ENCODE data around the gene CEACAM1. TPM values are rescaled to one million over a fixed set of nuclear protein-coding genes. Genes with fewer than 3 reads are reported as not detected.
A peak's percentile ranks its signal among the peaks of the same experiment; 100 is the strongest.

Gene CEACAM1
- total RNA-seq: not detected

- H3K4me1 ChIP-seq: no peaks in the 10 kb centered on the region
- no peak within 1 kb of the TSS for H3K27ac ChIP-seq
- no peaks in the 10 kb centered on the region for H3K36me3 ChIP-seq
- peak in 1 of 2 donors; percentile 60 for DNase-seq (ENCODE audit: low spot score in 2 of 2)
- H3K9me3 ChIP-seq: no peaks in the 10 kb centered on the region
- intact Hi-C loops (cut with DNase I): no loop called here
- TF ChIP-seq, protein P1, sequence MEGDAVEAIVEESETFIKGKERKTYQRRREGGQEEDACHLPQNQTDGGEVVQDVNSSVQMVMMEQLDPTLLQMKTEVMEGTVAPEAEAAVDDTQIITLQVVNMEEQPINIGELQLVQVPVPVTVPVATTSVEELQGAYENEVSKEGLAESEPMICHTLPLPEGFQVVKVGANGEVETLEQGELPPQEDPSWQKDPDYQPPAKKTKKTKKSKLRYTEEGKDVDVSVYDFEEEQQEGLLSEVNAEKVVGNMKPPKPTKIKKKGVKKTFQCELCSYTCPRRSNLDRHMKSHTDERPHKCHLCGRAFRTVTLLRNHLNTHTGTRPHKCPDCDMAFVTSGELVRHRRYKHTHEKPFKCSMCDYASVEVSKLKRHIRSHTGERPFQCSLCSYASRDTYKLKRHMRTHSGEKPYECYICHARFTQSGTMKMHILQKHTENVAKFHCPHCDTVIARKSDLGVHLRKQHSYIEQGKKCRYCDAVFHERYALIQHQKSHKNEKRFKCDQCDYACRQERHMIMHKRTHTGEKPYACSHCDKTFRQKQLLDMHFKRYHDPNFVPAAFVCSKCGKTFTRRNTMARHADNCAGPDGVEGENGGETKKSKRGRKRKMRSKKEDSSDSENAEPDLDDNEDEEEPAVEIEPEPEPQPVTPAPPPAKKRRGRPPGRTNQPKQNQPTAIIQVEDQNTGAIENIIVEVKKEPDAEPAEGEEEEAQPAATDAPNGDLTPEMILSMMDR (IDR thresholded peaks at IDR 0.05): no peak
- H3K27me3 ChIP-seq: no peaks in the 10 kb centered on the region
- H3K4me3 ChIP-seq: no peak within 1 kb of the TSS
These were observed at the start of gene CEACAM1 for GRCh38 chr19:42528354-42529247. Gene CEACAM1 (minus strand): TSS chr19:42528481. CDS start chr19:42528374, 107 bp downstream.

DNA sequence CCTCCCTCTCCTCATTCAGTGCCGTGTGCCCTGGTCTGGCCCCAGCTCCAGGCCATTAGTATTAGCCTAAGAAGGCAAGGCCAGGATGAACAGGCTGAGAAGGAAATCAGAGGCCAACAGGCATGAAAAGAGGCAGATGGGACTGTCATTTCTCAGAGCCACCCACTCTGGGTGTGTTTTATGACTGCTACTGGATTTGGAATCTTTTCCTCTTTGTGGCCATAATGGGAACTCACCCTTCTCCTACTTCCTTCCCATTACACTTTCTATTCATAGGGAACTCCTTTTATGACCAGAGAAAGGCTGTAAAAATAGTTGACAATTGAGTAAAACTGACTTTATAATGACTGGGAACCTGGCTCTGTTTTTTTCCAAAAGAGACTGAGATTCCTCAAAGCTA is 48.7 kb upstream of the CEACAM1 start:
- Histone ChIP-seq H3K27ac (no peak overlapping the region), H3K4me1 (no peaks in the 10 kb centered on the region), H3K9me3 (no peaks in the 10 kb centered on the region), H3K4me3 (no peak overlapping the region), H3K27me3 (no peaks in the 10 kb centered on the region), H3K36me3 (no peaks in the 10 kb centered on the region)
- intact Hi-C loops (cut with DNase I): no loop called here
- no peak for DNase-seq (ENCODE audit: low spot score in 2 of 2)
- TF ChIP-seq, protein P1 (IDR thresholded peaks at IDR 0.05): no peak

DNA sequence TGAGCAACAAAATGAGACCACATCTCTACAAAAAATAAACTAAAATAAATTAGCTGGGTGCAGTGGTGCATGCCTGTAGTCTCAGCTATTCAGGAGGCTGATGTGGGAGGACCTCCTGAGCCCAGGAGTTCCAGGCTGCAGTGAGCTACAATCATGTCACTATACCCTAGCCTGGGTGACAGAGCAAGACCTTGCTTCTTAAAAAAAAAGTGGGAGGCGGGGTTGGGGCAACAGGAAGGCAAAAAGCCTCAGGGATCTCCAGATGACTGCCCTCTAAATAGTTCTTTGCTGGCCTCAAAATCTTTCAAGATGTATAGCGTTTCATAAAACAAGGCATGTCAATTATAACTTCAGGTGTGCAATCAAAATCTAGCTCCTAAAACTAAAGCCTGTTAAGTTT is 48.0 kb upstream of the CEACAM1 start:
- TF ChIP-seq, protein P1 (IDR thresholded peaks at IDR 0.05): no peak
- Histone ChIP-seq H3K4me3 (no peak overlapping the region), H3K27me3 (no peaks in the 10 kb centered on the region), H3K36me3 (no peaks in the 10 kb centered on the region), H3K9me3 (no peaks in the 10 kb centered on the region), H3K27ac (no peak overlapping the region), H3K4me1 (no peaks in the 10 kb centered on the region)
- DNase-seq (ENCODE audit: low spot score in 2 of 2): no peak
- intact Hi-C loops (cut with DNase I): no loop called here

DNA sequence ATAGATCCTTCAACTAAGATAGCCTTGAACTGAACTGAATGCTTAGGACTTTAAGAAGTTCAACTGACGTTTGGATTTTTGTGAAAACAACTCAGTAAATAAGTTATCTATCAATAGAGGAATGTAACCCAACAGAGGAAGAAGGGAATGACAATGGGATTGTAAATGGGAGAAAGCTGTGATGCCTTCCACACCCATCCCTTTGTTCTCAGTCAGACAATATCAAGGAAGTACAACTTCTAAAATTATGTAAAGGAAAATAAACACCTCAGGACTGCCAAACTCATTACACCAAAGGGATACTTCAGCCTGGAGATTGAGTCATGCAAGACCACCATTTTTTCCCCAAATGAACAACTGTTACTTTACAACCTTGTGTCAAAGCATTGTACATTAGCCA is 45.4 kb upstream of the CEACAM1 start:
- Histone ChIP-seq H3K36me3 (no peaks in the 10 kb centered on the region), H3K4me1 (no peaks in the 10 kb centered on the region), H3K27me3 (no peaks in the 10 kb centered on the region), H3K27ac (no peak overlapping the region), H3K9me3 (no peaks in the 10 kb centered on the region), H3K4me3 (no peak overlapping the region)
- intact Hi-C loops (cut with DNase I): no loop called here
- TF ChIP-seq, protein P1 (IDR thresholded peaks at IDR 0.05): no peak
- DNase-seq (ENCODE audit: low spot score in 2 of 2): no peak

DNA sequence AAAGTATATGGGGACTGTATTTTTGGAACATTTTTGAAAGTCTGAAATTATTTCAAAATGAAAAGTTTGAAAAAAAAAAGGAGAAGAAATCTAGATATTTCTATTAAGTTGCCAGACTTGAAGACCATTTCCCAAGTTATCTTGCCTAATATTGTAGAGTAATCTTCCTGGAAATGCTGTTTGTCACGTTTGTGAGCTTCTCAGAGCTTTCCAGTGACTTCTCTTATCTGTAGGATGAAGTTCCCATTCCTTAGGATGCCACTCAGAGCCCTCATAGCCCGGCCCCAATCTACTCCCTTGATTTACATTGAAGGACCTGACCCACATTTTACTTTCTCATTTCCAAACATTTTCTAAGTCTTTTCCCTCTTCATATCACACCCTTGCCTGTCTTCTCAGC is 42.8 kb upstream of the CEACAM1 start:
- H3K36me3 ChIP-seq: no peaks in the 10 kb centered on the region
- intact Hi-C loops (cut with DNase I): no loop called here
- no peaks in the 10 kb centered on the region for H3K9me3 ChIP-seq
- H3K4me1 ChIP-seq: peaks cover 0 to 4% of the 10 kb centered on the region in 2 donors
- H3K27ac ChIP-seq: no peak overlapping the region
- DNase-seq (ENCODE audit: low spot score in 2 of 2): peak in 1 of 2 donors; percentile 8
- TF ChIP-seq, protein P1 (IDR thresholded peaks at IDR 0.05): no peak
- H3K27me3 ChIP-seq: no peaks in the 10 kb centered on the region
- H3K4me3 ChIP-seq: no peak overlapping the region

Measured in ascending aorta (tissue), 2 donors.